HUES64 (cell line): ENCODE data around the gene PDZRN3.

ENCODE experiments used
- H3K27ac ChIP-seq: 2 replicates; pipeline ENCODE4 v1.7.0; 2013; ENCODE audit warnings: low read depth, low read length, inconsistent platforms
- H3K27me3 ChIP-seq: 2 replicates; pipeline ENCODE4 v1.6.1; 2013; ENCODE audit warnings: mild to moderate bottlenecking, low read length; ENCODE audit not compliant: insufficient read depth
- H3K36me3 ChIP-seq: 2 replicates; pipeline ENCODE4 v1.6.1; 2013; ENCODE audit warnings: mild to moderate bottlenecking, low read length; ENCODE audit not compliant: insufficient read depth
- H3K4me1 ChIP-seq: 2 replicates; pipeline ENCODE4 v1.6.1; 2013; ENCODE audit warnings: mild to moderate bottlenecking, low read length, moderate library complexity; ENCODE audit not compliant: insufficient read depth
- H3K4me3 ChIP-seq: 2 replicates; pipeline ENCODE4 v1.5.1; 2013; ENCODE audit warnings: mild to moderate bottlenecking, low read length, moderate library complexity
- H3K9ac ChIP-seq: 2 replicates; pipeline ENCODE4 v1.6.1; 2013; ENCODE audit warnings: mild to moderate bottlenecking, low read depth, low read length
- H3K9me3 ChIP-seq: 2 replicates; pipeline ENCODE4 v1.6.1; 2013; ENCODE audit warnings: low read depth, low read length; ENCODE audit not compliant: insufficient read depth
- WGBS: fragments of 150-250, 120-280 bp; methylation state at CpG from one replicate; pipeline ENCODE4 v1.1.7; 2013; ENCODE audit warnings: missing lambda C conversion rate; 5-methylcytosine and 5-hydroxymethylcytosine counted together

PDZRN3 gene

DNA sequence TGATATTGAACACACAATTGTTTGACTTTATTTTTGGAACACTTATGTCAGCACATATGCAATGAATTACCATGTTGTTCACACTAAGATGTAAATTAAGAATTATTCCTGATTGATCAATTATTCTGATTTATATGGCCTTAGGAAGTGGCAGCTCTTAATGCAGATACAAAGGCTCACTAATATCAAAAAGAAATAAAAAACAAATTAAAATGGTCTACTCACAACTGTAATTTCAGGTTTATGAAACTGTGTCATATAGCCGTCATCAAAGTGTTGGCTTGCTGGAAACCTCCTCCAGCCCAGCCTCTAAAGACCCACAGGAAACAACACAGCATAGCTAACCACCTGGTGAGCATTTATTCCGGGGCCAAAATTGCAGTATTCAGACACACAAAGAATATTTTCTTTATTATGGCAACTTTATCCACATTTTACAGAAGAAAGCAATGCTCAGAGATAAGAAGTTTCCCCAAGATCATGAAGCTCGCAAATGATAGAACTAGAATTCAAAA, 33.4 kb downstream of the PDZRN3 start:
- H3K27me3 ChIP-seq, result peaks cover 28% of the 10 kb centered on the region
- no peak overlapping the region for H3K27ac ChIP-seq
- H3K36me3 ChIP-seq, result no peaks in the 10 kb centered on the region
- no peaks in the 10 kb centered on the region; the same call in 1 of the 2 replicates for H3K9me3 ChIP-seq
- 73% methylated on average over 3 of the region's 3 CpGs for WGBS
- H3K9ac ChIP-seq, result no peak overlapping the region
- H3K4me3 ChIP-seq, result no peak overlapping the region
- no peaks in the 10 kb centered on the region for H3K4me1 ChIP-seq

DNA sequence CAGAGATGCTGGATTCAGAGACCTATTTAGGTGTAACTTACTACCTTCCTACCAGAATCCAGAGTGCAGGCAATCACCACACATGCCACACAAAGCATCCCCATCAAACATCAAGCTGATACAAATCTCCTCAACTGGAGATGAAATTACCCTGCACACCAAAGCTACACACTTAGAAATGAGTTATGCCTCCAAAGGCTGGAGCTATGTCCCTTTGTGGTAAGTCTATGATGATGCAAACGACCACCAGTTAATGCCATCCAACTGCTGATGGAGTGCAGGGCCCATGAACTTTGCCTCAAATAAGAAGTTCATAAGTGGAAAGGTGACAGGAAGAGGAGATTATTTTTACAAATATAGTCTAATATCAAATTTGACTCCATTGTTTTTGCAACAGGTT, 38.1 kb downstream of the PDZRN3 start:
- 70% methylated on average over 1 of the region's 1 CpG for WGBS
- Histone ChIP-seq H3K9me3 (no peaks in the 10 kb centered on the region), H3K4me3 (no peak overlapping the region), H3K9ac (no peak overlapping the region), H3K36me3 (no peaks in the 10 kb centered on the region), H3K27me3 (peaks cover 24% of the 10 kb centered on the region), H3K4me1 (no peaks in the 10 kb centered on the region), H3K27ac (no peak overlapping the region)

DNA sequence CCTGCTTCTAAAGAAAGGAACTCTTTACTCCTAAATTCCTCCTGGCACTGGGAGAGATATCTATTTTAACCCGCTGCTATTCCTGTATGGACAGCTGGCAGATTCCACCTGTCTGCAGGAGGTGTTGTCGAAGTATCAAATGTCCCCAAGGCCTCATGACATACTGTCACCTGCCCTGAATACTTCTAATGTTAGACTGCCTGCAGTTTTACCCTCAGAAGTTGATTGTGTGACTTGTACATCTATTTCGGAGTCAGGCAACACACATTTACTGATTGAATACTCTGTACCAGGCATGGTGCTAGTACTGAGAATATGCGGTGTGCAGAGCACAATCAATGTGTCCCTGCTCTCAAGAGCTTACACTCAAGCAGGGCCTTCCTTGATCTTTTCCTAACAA, 38.6 kb downstream of the PDZRN3 start:
- Histone ChIP-seq H3K36me3 (no peaks in the 10 kb centered on the region), H3K27ac (no peak overlapping the region), H3K27me3 (peaks cover 20% of the 10 kb centered on the region), H3K9me3 (no peaks in the 10 kb centered on the region), H3K4me1 (no peaks in the 10 kb centered on the region), H3K4me3 (no peak overlapping the region), H3K9ac (no peak overlapping the region)
- 96% methylated on average over 4 of the region's 4 CpGs for WGBS

DNA sequence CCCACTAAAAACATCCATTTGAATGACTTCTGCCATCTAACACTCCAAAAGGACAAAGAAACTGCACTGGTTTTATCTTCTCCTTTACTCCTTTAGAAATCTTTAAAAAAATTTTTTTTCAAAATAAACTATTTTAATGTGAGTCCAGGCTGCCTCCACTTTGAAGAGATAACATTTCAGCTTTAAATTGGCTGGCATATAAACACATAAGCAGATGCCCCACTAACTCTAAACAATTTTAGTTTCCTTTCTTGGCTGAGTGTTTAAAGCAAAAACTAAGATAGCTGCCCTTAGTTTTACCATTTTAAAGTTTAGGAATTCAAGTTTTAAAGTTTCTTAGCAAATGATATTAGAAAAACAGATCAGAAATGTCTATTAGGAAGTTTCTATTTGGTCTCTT, 39.9 kb downstream of the PDZRN3 start:
- no peaks in the 10 kb centered on the region for H3K4me1 ChIP-seq
- H3K9me3 ChIP-seq, result no peaks in the 10 kb centered on the region
- H3K36me3 ChIP-seq, result no peaks in the 10 kb centered on the region
- no peak overlapping the region for H3K4me3 ChIP-seq
- H3K27ac ChIP-seq, result no peak overlapping the region
- H3K9ac ChIP-seq, result no peak overlapping the region
- H3K27me3 ChIP-seq, result peaks cover 15% of the 10 kb centered on the region

DNA sequence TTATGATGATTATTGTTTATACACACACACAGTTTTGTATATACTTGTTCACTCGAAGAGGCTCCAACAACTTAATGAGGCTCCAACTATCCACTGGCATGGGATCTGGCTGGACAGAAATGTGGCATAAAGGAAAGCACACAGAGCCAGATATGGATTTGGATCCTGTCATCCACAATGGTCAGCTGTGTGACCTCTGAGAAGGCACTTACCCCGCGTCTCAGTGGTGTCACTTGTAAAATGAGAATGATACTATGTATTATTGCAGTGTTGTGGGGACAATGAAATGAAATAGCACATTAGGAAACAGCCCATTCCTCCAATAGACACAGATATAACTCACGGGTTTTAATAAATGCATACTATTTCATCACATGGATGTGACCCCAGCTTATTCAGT, 42.2 kb downstream of the PDZRN3 start:
- no peak overlapping the region for H3K4me3 ChIP-seq
- no peaks in the 10 kb centered on the region for H3K36me3 ChIP-seq
- H3K9me3 ChIP-seq, result no peaks in the 10 kb centered on the region
- peaks cover 2% of the 10 kb centered on the region; the same call in 1 of the 2 replicates for H3K27me3 ChIP-seq
- H3K4me1 ChIP-seq, result no peaks in the 10 kb centered on the region
- WGBS, result 91% methylated on average over 4 of the region's 4 CpGs
- no peak overlapping the region for H3K9ac ChIP-seq
- no peak overlapping the region for H3K27ac ChIP-seq

DNA sequence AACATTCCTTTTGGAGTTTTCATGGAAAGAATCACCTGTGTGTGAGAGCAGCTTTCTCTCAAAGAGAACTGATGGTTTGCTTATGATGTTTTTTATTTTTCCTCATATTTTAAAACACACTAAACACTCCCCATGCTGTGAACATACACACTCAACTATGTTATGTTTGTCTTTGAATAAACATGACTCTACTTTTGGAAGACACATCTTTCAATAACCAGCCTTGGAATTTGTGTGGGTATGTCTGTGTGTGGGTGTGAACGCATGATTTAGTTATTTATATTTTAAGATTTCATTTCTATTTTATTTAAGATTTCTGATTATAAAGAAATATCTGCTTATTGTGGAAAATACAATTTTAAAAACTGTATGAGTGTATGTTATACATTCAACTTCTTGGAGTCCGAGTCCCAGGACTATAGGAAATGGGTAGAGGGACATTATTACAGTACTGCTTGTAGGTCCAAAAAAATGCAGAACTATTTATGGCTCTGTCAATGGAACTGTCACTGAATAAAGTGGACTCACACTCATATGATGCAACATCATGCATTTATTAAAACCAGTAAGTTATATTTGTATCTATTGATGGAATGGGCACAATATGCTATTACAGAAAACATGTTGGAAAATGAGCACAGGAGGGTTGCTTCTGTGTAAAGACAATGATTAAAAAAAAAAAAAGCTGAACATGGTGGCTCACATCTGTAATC, 43.5 kb downstream of the PDZRN3 start:
- H3K27me3 ChIP-seq, result no peaks in the 10 kb centered on the region
- no peak overlapping the region for H3K4me3 ChIP-seq
- no peaks in the 10 kb centered on the region for H3K4me1 ChIP-seq
- H3K9me3 ChIP-seq, result no peaks in the 10 kb centered on the region
- H3K27ac ChIP-seq, result no peak overlapping the region
- H3K9ac ChIP-seq, result no peak overlapping the region
- H3K36me3 ChIP-seq, result no peaks in the 10 kb centered on the region
- WGBS, result 96% methylated on average over 1 of the region's 2 CpGs

DNA sequence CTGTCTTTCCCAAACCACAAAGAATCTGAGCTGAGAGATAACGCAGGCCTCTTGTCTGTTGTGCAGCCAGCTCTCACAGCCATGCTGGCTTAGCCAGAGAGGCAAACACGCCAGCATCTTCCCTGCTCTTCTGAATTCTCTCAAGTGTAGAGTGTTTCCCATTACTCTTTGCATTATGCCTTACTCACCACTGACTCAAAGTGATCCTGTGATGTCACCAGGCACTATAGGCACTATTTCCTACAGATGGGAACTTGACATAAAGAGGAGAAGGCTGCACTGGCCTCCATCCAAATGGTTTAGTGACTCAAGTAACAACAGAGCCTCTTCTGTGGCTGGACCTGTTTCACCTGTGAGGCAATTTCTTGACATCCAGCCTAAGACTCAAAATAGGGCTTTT, 44.4 kb downstream of the PDZRN3 start:
- Histone ChIP-seq H3K36me3 (no peaks in the 10 kb centered on the region), H3K4me1 (no peaks in the 10 kb centered on the region), H3K27ac (no peak overlapping the region), H3K27me3 (no peaks in the 10 kb centered on the region), H3K9me3 (no peaks in the 10 kb centered on the region), H3K4me3 (no peak overlapping the region), H3K9ac (no peak overlapping the region)
- WGBS, result 89% methylated on average over 2 of the region's 2 CpGs

DNA sequence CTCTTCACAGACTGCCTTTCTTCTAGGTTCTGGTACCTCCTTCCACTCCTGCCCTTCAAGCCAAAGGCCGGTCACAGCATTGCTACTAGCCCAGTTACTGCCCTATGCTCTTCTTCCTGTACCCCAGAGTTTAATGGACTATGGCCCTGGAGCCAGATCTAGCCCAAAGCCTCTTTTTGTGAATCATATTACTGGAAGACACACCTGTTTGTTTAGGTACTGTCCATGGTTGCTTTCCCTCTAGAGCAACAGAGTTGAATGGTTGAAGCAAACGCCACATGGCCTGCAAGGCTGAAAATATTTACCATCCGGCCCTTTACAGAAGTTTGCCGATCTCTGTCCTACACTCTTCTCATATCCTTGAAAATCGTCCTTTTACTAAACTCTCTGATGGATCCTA, 47.0 kb downstream of the PDZRN3 start:
- H3K36me3 ChIP-seq, result no peaks in the 10 kb centered on the region
- H3K27me3 ChIP-seq, result no peaks in the 10 kb centered on the region
- H3K4me3 ChIP-seq, result no peak overlapping the region
- WGBS, result 92% methylated on average over 5 of the region's 5 CpGs
- H3K9ac ChIP-seq, result no peak overlapping the region
- H3K9me3 ChIP-seq, result no peaks in the 10 kb centered on the region
- H3K27ac ChIP-seq, result no peak overlapping the region
- H3K4me1 ChIP-seq, result no peaks in the 10 kb centered on the region

DNA sequence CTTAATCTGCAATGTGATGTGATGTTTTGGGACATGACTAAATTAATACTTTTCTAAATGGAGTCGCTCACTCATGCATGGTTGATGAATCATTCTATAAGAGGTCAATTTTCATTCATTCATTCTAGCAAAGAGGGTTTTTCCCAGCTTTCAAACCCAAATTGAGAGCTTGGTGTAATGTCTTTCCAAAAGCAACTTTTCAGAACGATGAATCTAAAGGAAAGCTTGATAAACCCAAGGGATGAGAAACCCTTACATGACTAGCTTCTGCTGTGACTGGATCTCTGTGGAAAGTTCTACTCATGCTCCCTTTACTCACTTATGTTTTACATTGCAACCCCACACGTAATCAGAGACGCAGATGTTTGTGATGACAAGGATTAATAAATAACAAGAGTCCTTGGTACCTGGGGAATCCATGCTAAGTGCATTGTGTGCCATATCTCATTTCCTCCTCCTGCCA, 47.7 kb downstream of the PDZRN3 start:
- Histone ChIP-seq H3K4me3 (no peak overlapping the region), H3K9me3 (no peaks in the 10 kb centered on the region), H3K36me3 (no peaks in the 10 kb centered on the region), H3K27me3 (no peaks in the 10 kb centered on the region), H3K9ac (no peak overlapping the region), H3K4me1 (no peaks in the 10 kb centered on the region), H3K27ac (no peak overlapping the region)
- 94% methylated on average over 2 of the region's 4 CpGs for WGBS

DNA sequence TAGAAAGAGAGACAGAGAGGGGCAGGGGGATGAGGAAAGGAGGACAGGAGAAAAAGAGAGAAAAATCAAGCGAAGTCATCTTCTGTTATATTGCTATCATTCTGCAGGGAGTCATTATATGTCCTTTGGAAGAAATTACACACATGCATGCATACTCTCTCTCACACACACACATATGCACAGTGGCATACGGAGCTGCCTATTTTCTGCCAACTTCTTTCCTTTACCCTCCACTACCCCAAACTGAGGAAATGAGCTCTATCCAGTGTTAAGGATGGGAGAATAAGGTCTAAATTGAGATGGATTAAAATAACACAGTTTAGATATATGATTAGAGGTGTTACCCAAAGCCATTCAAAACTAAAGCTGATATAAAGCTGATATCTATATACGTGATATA, 48.8 kb downstream of the PDZRN3 start:
- Histone ChIP-seq H3K27me3 (no peaks in the 10 kb centered on the region), H3K9ac (no peak overlapping the region), H3K9me3 (no peaks in the 10 kb centered on the region), H3K4me1 (no peaks in the 10 kb centered on the region), H3K27ac (no peak overlapping the region), H3K4me3 (no peak overlapping the region), H3K36me3 (no peaks in the 10 kb centered on the region)
- 95% methylated on average over 3 of the region's 3 CpGs for WGBS

DNA sequence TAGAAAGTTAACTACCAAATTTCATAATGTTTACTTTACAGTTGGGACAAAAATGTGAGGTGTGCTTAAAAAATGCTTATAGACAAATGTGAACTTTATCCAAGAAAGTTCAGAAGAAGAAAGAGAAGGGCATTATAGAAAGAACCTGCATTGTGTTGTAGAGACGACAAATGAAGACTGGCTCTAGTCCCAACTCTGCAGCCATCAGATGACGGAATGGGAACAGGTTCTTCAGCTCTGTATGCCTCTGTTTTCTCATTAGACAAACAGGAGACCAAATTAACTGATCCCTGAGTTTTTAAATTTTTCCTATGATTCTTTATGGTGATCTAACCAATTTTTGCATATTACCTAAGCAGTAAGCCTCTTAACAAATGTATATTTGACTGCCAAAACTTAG, 49.2 kb downstream of the PDZRN3 start:
- Histone ChIP-seq H3K36me3 (no peaks in the 10 kb centered on the region), H3K27me3 (no peaks in the 10 kb centered on the region), H3K4me1 (no peaks in the 10 kb centered on the region), H3K27ac (no peak overlapping the region), H3K9ac (no peak overlapping the region), H3K9me3 (no peaks in the 10 kb centered on the region), H3K4me3 (no peak overlapping the region)
- WGBS, result 69% methylated on average over 2 of the region's 2 CpGs

DNA sequence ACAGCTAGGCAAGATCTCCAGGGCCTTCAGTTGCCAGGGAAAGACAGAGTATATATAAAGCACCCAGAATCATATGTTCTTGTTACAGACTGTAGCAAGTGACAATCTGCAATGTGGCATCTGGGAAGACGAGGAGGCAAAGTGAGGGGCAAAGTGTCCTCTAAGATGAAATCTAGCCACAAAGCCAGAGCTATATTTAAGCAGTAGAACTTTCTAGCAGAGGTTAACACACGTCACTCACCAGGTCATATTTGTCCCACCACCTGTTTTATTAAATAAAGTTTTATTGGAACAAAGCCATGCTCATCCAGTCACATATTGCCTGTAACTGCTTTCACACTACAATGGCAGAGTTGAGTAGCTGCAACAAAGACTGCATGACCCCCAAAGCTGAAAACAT, 51.5 kb downstream of the PDZRN3 start:
- no peaks in the 10 kb centered on the region for H3K36me3 ChIP-seq
- no peaks in the 10 kb centered on the region for H3K9me3 ChIP-seq
- no peaks in the 10 kb centered on the region for H3K4me1 ChIP-seq
- H3K4me3 ChIP-seq, result no peak overlapping the region
- no peaks in the 10 kb centered on the region for H3K27me3 ChIP-seq
- H3K27ac ChIP-seq, result no peak overlapping the region
- WGBS, result 90% methylated on average over 2 of the region's 2 CpGs
- H3K9ac ChIP-seq, result no peak overlapping the region
